Glutamatergic neuron (in vitro differentiated cells): ENCODE measurements around the gene HOXA10. TPM values are rescaled to one million over a fixed set of nuclear protein-coding genes. Genes with fewer than 3 reads are reported as not detected.

ENCODE experiments used
- DNase-seq: peaks from one replicate; pipeline ENCODE4 v3.0.0; 2022
- H3K27ac Mint-ChIP-seq: one replicate; pipeline ENCODE4 v1.8.0; 2020; ENCODE audit warnings: mild to moderate bottlenecking, mixed read lengths, inconsistent platforms; ENCODE audit not compliant: unreplicated experiment
- H3K27me3 Mint-ChIP-seq: one replicate; pipeline ENCODE4 v1.8.0; 2020; ENCODE audit warnings: mild to moderate bottlenecking, moderate library complexity, mixed read lengths, inconsistent platforms; ENCODE audit not compliant: unreplicated experiment
- H3K36me3 Mint-ChIP-seq: one replicate; pipeline ENCODE4 v1.8.0; 2020; ENCODE audit warnings: mild to moderate bottlenecking, mixed read lengths, inconsistent platforms; ENCODE audit not compliant: unreplicated experiment
- H3K4me1 Mint-ChIP-seq: one replicate; pipeline ENCODE4 v1.8.0; 2020; ENCODE audit warnings: mild to moderate bottlenecking, low read depth, mixed read lengths, inconsistent platforms; ENCODE audit not compliant: unreplicated experiment
- H3K4me3 Mint-ChIP-seq: one replicate; pipeline ENCODE4 v1.8.0; 2020; ENCODE audit warnings: mild to moderate bottlenecking, mixed read lengths, inconsistent platforms; ENCODE audit not compliant: unreplicated experiment
- H3K9me3 Mint-ChIP-seq: one replicate; pipeline ENCODE4 v1.8.0; 2020; ENCODE audit warnings: mild to moderate bottlenecking, moderate library complexity, mixed read lengths, inconsistent platforms; ENCODE audit not compliant: unreplicated experiment
- CTCF ChIP-seq: fragments of 200-600 bp; sonication (generic); IDR thresholded peaks from one replicate; pipeline ENCODE4 v1.5.0; 2021; ENCODE audit not compliant: partially characterized antibody, unreplicated experiment
- total RNA-seq: library from RNA; stranded (reverse); fragmentation: NEBNext Ultra II Directional; extraction: Animal tissue kit (Norgen Biotek cat#: 25700); gene quantifications from one replicate; pipeline ENCODE4 v1.2.1, GENCODE V29; 2021; ENCODE audit not compliant: unreplicated experiment

The HOXA10 gene
- total RNA-seq, 1 donor from 2014 or later, result not detected

DNA sequence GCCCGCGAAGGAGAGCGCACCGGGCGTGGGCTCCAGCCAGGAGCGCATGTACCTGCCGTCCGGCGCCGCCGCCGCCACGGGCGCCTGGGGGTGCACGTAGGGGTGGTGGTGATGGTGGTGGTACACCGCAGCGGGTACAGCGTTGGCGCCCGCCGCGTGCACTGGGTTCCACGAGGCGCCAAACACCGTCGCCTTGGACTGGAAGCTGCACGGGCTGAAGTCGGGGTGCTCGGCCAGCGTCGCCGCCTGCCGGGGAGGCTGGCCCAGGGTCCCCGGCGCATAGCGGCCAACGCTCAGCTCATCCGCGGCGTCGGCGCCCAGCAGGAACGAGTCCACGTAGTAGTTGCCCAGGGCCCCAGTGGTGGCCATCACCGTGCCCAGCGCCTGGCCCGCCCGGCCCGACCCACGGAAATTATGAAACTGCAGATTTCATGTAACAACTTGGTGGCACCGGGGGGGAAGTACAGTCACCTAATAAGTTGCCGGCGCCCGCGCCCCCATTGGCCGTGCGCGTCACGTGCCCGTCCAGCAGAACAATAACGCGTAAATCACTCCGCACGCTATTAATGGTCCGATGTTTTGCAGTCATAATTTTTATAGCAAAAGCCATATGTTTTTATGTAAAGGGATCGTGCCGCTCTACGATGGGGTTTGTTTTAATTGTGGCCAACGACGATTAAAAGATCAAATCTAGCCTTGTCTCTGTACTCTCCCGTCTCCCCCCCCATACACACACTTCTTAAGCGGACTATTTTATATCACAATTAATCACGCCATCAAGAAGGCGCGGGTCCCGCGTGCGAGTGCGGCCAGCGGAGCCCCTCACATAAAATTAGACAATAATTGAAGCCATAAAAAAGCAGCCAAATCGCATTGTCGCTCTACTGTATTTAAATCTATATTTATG is 8.8 kb downstream of the HOXA10 start, which contains the start of gene HOXA9:
Gene HOXA9, minus strand, starts transcription at position 449 of the 907 bp plus-strand sequence. Its CDS starts 80 bp downstream, at position 369.
- H3K4me1 Mint-ChIP-seq, result peaks cover 2% of the 10 kb centered on the region
- no peak for TF ChIP-seq CTCF

GRCh38 chr7:27164367-27165088 is 9.6 kb downstream of the HOXA10 start:
- peaks cover 2% of the 10 kb centered on the region for H3K4me1 Mint-ChIP-seq
- no peak for TF ChIP-seq CTCF
- no peak overlapping the region for H3K27ac Mint-ChIP-seq
- peak; percentile 68 for DNase-seq
- H3K36me3 Mint-ChIP-seq, result peaks cover 5% of the 10 kb centered on the region
- H3K4me3 Mint-ChIP-seq, result no peak overlapping the region
- H3K9me3 Mint-ChIP-seq, result peaks cover 16% of the 10 kb centered on the region
- H3K27me3 Mint-ChIP-seq, result peaks cover 46% of the 10 kb centered on the region

More for the DNA sequence above, 8.8 kb downstream of the HOXA10 start, which contains the start of gene HOXA9:
- peak; percentile 11 for DNase-seq
- Mint-ChIP-seq H3K9me3 (peaks cover 16% of the 10 kb centered on the region), H3K27ac (no peak within 1 kb of the TSS), H3K4me3 (peak within 1 kb of the TSS; percentile 34), H3K36me3 (no peaks in the 10 kb centered on the region), H3K27me3 (peaks cover 43% of the 10 kb centered on the region)

DNA sequence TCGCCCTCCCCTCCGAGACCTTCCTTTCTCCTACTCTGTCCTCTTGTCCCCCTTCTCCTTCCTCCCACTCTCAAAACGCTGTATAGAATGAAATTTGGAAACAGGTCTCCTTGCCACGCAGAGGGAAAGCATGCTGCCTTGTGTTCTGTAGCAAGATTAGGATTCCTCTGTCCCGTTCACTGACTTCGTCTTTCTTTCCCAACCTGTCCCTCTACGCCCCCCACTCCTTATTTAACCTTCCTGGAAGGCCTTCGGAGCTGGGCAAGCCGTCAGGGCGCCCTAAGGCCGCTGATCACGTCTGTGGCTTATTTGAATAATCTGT is 10.1 kb downstream of the HOXA10 start:
- Mint-ChIP-seq H3K9me3 (peaks cover 16% of the 10 kb centered on the region), H3K4me1 (peaks cover 2% of the 10 kb centered on the region), H3K27me3 (peaks cover 46% of the 10 kb centered on the region), H3K27ac (no peak overlapping the region), H3K4me3 (no peak overlapping the region), H3K36me3 (peaks cover 6% of the 10 kb centered on the region)
- DNase-seq, result no peak
- TF ChIP-seq CTCF, result no peak

DNA sequence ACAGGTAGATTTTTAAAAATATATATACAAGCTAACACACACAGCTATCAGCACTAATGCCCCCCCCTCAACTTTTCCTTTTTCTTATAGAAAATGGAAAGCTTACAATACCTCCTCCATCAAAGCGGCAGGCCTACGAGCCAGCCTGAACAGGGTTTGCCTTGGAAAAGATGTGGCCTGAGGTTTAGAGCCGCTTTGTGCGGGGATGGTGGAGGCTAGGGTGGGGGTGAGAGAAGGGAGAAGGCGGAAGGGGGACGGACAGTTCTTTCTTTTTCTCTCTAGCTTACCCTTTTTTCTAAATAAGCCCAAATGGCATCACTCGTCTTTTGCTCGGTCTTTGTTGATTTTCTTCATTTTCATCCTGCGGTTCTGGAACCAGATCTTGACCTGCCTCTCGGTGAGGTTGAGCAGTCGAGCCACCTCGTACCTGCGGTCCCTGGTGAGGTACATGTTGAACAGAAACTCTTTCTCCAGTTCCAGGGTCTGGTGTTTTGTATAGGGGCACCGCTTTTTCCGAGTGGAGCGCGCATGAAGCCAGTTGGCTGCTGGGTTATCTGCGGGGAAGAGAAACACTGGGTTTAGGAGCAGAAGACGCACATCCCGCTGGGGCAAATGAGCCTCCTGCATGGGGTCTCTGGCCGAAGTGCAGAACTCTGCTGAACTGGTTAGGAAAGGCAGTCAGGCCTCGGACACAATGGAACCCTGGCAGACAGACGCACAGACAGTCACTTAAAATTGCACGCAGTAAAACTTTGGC is 10.7 kb downstream of the HOXA10 start:
- TF ChIP-seq CTCF, result no peak
- Mint-ChIP-seq H3K27ac (no peak overlapping the region), H3K27me3 (peaks cover 41% of the 10 kb centered on the region), H3K4me3 (no peak overlapping the region), H3K9me3 (peaks cover 21% of the 10 kb centered on the region), H3K36me3 (peaks cover 6% of the 10 kb centered on the region), H3K4me1 (peaks cover 2% of the 10 kb centered on the region)
- peak; percentile 17 for DNase-seq
